Measurements from ENCODE around the gene CLECL1.

DNA sequence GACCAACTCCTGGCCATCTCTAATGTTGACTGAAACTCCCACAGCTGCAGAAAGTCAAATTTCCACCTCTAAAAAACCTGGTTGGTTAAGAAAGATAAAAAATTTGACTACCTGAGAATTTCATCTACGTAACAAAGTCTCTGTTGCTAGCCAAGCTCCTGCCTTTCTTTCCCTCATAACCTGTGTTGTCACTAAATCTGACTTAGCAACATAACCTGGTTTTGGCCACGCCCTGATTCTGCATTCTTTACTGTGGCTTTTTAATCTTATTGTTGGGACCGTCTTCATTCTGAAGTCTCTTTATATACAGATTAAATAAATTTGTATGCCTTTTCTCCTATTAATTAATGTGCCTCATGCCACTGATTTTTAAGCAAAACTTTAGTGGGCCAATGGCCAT is 43.9 kb upstream of the CLECL1 start:
- TF ChIP-seq, protein P1, sequence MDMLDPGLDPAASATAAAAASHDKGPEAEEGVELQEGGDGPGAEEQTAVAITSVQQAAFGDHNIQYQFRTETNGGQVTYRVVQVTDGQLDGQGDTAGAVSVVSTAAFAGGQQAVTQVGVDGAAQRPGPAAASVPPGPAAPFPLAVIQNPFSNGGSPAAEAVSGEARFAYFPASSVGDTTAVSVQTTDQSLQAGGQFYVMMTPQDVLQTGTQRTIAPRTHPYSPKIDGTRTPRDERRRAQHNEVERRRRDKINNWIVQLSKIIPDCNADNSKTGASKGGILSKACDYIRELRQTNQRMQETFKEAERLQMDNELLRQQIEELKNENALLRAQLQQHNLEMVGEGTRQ (IDR thresholded peaks at IDR 0.05; ENCODE audit: low read depth, low read length) = no peak
- TF ChIP-seq, protein P1 (CRISPR knock-in tag; IDR thresholded peaks at IDR 0.05; ENCODE audit: borderline replicate concordance) = no peak
- TF ChIP-seq ZNF761 (CRISPR knock-in tag; conservative IDR thresholded peaks at IDR 0.05) = no peak
- no peak for TF ChIP-seq SP1 (IDR thresholded peaks at IDR 0.05)
- TF ChIP-seq SP1 (CRISPR knock-in tag; IDR thresholded peaks at IDR 0.05) = no peak

Measured in HepG2 (cell line).